CD4-positive, alpha-beta T cell treated with Interferon alpha-2 for 1 hour (primary cell): ENCODE results near the gene SLC22A1.
A peak's percentile ranks its signal among the peaks of the same experiment; 100 is the strongest.
"Not testable (repeated sequence)": the region's sequence is repeated elsewhere in the genome, so short reads cannot be mapped to it uniquely, and the experiment has no call there.

ENCODE experiments used
- DNase-seq, 2 donors: peaks; one replicate each; pipeline ENCODE4 v3.0.0-alpha.2; 2020 to 2022

Gene SLC22A1

GRCh38 chr6:160125105-160125504, 3.5 kb downstream of the SLC22A1 start:
- not testable (repeated sequence) for DNase-seq

DNA sequence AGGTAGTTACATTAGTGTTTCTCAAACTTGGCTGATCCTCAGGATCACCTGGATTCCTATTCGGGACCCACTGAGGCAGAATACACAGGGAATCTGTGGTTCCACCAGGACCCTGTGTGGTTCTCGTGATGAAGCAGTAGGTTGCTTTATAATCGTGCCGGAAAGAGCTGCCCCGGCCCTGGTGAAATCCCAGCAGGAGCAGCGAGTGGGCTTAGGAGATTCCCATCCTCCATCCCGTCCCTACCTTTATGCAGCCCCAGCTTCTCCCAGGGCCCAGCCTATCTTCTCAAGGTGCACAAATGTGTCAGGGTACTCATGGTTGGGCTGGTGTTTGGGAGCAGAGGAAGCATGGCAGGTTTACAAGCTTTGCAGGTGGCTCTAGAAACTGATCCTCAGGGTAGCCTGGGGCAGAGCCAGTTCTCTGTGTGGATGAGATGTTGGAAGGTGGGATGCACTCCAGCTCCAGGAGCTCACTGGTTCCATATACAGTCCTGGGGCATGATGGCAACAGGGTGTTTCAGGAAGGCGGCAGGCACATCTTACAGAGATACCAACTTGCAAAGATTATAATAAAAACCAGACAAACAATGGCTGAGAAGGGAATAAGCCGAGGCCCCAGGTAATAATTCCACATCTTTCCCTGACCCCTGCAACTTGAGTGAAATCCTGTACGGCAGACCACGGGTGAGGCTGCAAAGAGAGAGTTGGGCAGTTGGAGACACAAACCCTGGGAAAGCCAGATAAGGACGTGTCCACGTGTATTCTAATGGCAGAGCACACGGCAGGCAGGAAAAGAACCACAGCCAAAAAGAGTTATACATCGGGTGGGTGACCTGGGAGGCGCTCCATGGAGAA, 5.9 kb downstream of the SLC22A1 start:
- DNase-seq: no peak

DNA sequence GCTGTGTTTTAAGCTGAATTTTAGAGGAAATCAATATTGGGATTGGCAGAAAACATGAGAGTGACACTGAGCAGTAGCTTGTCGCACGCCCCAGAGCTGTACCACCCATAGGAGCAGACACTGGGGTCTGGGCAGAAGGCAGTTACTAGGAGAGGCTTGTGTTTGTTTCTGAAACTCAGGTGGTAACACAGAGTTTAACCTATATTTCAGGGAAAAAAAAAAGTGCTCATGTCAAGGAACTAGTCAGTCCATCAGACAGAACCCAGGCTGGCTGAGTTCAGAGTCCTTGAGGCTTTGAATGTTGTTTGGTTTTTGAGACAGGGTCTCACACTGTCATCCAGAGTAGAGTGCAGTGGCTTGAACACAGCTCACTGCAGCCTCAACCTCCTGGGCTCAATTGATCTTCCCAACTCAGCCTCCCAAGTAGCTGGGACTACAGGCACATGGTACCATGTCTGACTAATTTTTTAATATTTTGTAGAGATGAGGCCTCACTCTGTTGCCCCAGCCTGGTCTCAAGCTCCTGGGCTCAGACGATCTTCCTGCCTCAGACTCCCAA, 6.6 kb downstream of the SLC22A1 start:
- no peak for DNase-seq

DNA sequence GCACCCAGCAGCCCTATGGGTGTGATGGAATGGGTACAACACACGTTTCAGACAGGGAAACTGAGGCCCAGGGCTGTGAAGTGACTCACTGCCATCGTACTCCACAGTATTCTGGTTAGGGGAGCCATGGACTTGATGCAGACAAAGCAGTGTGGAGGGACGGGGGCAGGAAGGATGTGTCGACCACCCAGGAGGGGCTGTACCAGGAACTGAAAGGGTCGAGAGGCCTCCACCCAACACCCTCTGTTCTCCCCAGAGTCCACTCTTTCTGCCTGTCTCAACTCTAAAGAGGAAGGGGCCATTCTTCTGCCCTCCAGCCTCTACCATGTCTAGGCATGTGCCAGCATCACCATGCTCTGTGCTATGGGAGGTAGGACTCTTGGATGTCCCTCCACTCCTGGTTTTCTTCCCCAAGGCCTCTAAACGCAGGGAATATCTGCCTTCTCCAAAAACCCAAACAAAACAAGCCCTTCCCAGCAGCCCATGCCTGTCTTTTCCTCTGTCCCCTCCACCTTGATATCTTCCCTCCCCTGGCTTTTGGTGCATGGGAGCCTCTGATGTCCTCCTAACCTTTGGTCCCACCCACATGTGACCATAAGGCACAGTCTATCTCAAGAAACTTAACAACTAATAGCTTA, 7.4 kb downstream of the SLC22A1 start:
- DNase-seq: no peak

DNA sequence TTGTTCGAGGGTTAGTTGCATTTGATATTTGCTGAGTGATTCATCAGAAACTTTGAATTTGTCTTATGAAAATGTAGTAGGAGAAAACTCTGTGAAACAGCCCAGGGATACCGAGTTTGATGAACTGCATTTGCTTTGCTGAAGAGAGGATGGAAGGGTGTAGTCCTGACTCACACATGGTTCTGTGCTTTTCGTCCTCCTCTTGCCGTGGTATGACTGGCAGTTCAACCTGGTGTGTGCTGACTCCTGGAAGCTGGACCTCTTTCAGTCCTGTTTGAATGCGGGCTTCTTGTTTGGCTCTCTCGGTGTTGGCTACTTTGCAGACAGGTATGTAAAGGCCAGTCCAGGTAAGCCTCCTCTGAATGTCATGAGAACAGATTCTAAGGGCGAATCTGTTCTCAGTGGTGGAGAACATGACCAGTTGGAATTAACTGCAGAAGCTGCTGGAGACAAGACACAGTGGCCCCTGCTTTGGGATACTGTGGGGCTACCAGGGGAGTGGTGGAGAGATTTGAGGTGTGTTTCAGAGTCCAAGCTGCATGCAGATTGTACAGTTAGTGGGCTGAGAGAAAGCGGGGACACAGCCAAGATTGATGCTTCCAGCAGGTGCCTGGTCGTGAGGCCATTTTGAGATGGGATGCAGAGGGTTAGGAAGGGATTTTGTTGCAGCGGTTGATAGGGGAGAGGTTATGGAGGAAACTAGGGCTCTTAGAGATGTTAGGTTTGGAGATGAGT, 8.4 kb downstream of the SLC22A1 start:
- DNase-seq: no peak

DNA sequence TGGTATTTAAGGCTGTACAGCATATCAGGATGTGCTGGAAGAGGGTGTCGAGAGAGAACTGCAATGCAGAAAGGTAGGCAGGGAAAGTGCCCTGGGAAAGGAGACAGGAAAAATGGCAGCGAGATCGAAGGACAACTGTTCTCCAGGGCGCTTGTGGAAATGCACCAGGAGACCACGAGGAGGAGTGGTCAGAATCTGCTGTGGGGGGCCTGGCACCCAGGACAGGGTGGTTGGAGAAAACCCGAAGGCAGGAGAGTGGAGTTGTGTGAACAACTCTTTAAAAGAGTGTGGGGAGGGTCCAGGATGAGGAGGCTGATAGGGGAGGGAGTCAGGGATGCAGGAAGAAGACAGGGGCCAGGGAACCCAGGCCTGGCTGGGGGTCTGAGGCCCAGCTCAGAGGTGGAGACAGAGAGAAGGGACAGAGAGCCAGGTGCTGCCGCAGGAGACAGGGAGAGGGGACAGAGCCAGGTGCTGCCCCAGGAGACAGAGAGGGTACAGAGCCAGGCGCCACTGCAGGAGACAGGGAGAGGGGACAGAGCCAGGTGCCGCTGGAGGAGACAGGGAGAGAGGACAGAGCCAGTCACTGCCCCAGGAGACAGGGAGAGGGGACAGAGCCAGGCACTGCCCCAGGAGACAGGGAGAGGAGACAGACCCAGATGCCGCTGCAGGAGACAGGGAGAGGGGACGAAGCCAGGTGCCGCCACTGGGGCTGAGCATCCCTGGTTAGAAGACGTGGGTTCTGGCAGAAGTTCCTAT, 9.3 kb downstream of the SLC22A1 start:
- DNase-seq: no peak

- DNase-seq: no peak
Measured at GRCh38 chr6:160131636-160132296, 10.2 kb downstream of the SLC22A1 start.

- DNase-seq: no peak
Measured at GRCh38 chr6:160132297-160132637, 10.7 kb downstream of the SLC22A1 start.

DNA sequence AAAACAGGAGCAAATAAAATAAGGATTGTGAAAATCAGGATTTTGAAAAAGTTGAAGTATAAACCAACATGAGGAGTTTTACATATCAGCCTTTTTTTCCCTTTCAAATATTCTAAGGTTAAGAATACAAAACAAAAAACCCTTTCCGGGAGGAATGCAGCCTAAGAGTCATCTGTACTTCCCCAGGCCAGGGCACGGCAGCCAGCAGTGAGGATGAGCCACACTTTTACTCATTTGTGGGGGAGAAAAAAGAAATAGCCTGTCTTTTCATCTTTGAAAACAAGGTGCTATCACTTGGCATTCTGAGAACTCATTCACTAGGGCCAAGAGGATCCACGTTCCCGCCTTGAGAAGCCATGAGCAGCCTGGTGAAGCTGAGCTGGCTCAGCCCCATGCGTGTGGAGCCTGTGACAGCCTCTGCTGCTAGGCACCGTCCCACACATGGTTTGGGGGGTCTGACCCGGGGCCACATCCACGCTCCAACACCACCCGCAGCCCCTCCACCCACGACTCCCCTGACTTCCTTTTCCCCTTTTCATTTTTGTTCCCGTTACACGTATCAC, 11.2 kb downstream of the SLC22A1 start:
- no peak for DNase-seq

DNA sequence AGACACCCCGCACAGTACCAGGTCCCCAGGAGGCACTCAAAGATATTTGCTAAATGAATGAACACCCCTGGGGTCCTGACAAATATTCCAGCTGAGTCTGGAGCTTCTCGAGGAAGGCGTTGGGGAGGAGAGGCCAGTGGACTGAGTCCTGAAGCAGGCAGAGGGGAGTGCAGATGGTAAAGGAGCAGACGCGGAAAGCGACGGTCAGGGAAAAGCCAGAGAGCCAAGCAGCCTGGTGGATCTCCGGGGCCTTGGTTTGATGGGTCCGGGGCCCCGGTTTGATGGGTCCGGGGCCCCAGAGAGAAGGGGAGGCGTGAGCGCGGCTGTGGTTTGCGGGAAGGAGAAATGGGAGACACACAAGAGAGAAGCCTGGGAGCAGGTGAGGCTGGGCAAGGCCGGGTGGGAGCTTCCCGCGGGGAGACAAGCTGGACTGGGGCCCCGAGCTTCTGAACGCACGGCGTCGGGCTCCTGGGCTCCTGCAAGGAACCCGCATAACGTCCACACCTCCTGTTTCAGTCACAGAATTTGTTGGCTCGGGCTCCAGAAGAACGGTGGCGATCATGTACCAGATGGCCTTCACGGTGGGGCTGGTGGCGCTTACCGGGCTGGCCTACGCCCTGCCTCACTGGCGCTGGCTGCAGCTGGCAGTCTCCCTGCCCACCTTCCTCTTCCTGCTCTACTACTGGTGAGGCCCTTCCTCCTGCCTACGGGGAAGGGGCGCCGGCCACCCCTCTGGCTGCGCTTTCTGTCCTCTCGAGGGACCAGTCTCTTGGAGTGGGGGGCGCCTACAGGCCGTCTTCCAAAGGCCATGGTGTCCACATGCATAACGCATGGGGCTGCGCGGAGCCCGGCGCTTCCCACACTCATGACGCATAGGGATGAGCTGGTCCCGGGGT, 12.1 kb downstream of the SLC22A1 start:
- no peak for DNase-seq

GRCh38 chr6:160134337-160134751, 12.7 kb downstream of the SLC22A1 start:
- DNase-seq: not testable (repeated sequence)

- no peak for DNase-seq
Measured at GRCh38 chr6:160134779-160135547, 13.3 kb downstream of the SLC22A1 start.

DNA sequence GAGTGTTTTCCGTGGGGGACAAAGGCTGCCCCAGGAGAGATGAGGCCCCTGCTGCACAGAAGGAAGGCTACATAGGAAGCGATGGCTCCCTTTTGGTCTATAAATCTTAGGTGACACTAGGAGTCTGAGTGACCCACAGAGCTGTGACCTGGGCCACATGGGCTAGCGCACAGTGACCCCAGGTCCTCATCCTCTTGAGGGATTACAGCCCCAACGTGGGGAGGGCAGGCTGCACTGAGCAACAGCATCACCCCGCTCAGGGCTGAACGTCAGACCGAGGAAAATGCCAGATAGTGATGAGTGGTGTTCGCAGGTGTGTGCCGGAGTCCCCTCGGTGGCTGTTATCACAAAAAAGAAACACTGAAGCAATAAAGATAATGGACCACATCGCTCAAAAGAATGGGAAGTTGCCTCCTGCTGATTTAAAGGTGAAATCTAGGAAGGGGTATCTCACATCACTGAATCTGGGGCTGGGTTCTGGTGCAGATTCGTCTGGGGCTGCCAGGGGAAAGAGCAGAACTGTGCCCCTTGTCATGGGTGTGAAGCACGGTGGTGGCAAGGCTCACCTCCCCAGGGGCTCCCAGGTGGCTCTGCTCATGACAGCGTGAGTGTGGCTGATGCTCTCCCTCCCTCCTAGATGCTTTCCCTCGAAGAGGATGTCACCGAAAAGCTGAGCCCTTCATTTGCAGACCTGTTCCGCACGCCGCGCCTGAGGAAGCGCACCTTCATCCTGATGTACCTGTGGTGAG, 14.5 kb downstream of the SLC22A1 start:
- no peak for DNase-seq

DNA sequence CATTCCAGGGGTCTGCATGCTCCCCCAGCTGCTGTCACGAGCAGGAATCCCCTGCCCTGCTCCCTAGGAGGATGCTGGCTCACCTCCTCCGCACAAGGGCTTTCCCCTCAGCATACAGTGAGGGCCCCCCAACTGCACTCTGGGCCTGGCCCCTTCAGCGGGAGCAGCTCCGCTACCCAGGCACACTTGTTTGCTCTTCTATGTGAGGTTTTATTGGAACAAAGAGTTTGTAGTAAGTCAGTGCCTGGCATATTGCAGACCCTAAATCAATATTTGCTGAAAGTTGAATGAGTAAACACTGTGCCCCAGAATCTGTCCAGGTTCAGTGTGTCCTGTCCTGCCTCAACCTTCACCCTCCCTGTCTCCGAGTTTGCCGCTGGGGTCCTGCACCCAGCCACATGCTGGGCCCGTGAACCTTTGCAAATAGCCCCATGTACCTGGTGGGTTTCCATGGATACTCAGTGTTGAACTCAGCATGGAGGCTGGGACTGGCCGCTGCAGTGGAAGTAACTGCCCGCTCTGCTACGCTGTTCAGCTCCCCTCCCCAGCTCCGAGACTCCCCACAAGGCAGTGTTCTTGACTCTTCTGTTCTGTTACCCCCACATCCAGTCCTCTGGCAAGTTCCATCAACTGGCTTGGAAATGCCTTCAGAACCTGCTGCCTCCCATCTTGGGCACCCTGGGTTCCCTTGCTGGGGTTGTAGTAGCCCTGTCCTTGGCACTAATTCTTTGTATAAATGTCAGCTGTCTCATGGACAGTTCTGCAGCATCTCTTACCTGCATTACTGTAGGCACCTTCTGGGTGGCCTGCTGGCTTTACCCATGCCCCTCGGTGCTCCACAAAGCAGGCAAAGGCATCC, 15.7 kb downstream of the SLC22A1 start:
- DNase-seq: no peak

- peak; percentile 33 to 71 for DNase-seq
Measured at GRCh38 chr6:160137989-160138835, 16.6 kb downstream of the SLC22A1 start.

GRCh38 chr6:160138839-160139419, 17.3 kb downstream of the SLC22A1 start:
- DNase-seq: no peak

DNA sequence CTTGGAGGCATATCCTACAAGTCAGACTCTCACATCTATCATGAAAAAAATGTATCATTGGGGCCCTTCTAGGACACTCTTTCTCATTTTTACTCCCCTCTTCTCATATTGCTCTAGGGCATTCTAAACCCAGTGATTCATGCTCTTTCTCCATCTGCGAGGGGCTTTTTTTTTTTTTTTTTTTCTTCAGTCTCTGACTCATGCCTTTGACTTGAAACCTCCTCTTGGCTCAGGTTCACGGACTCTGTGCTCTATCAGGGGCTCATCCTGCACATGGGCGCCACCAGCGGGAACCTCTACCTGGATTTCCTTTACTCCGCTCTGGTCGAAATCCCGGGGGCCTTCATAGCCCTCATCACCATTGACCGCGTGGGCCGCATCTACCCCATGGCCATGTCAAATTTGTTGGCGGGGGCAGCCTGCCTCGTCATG, 17.8 kb downstream of the SLC22A1 start:
- DNase-seq: no peak
